Liver (tissue), 3 donors: ENCODE results near the gene ALDH2.
"Not testable (repeated sequence)": the region's sequence is repeated elsewhere in the genome, so short reads cannot be mapped to it uniquely, and the experiment has no call there.

Experiments
- HNF4G ChIP-seq: IDR thresholded peaks from 2 replicates; pipeline ENCODE4 v1.6.1; 2016; ENCODE audit warnings: antibody characterized with exemption
- JUND ChIP-seq, 2 donors: IDR thresholded peaks; 2 replicates each; pipeline ENCODE4 v1.6.1; 2016; ENCODE audit warnings: antibody characterized with exemption in 2 of 2
- RAD21 ChIP-seq, 2 donors: IDR thresholded peaks; 2 replicates each; pipeline ENCODE4 v1.6.1; 2016; ENCODE audit warnings: antibody characterized with exemption in 2 of 2, mild to moderate bottlenecking in 2 of 2
- TAF1 ChIP-seq: conservative IDR thresholded peaks from 2 replicates; pipeline ENCODE4 v1.6.1; 2016; ENCODE audit warnings: antibody characterized with exemption, mild to moderate bottlenecking
- TF ChIP-seq, protein P1 (sequence below): IDR thresholded peaks from 2 replicates; pipeline ENCODE4 v1.6.1; 2016; ENCODE audit warnings: antibody characterized with exemption
- TF ChIP-seq, protein P2 (sequence below): fragments of 150-350 bp; IDR thresholded peaks from 2 replicates; pipeline ENCODE4 v1.5.1; 2017; ENCODE audit warnings: improper control_type of control experiment, low read depth, low read length; ENCODE audit not compliant: missing input control
- TF ChIP-seq, protein P3 (sequence below): IDR thresholded peaks from 2 replicates; pipeline ENCODE4 v1.6.1; 2016; ENCODE audit warnings: antibody characterized with exemption, mild to moderate bottlenecking
- donor health status: healthy.
- donor health status: healthy.

DNA sequence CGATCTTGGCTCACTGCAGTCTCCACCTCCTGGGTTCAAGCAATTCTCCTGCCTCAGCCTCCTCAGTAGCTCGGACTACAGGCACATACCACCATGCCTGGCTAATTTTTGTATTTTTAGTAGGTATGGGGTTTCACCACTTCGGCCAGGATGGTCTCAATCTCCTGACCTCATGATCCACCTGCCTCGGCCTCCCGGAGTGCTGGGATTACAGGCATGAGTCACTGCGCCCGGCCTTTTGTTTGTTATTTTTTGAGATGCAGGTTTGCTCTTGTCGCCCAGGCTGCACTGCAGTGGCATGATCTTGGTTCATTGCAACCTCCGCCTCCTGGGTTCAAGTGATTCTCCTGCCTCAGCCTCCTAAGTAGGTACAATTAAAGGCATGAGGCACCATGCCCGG lies 47.4 kb upstream of the ALDH2 start:
- TF ChIP-seq, protein P1, sequence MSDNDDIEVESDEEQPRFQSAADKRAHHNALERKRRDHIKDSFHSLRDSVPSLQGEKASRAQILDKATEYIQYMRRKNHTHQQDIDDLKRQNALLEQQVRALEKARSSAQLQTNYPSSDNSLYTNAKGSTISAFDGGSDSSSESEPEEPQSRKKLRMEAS: not testable (repeated sequence)
- TF ChIP-seq RAD21 (IDR thresholded peaks at IDR 0.05); HNF4G; TAF1; JUND (IDR thresholded peaks at IDR 0.05): not testable (repeated sequence)
- TF ChIP-seq, protein P2, sequence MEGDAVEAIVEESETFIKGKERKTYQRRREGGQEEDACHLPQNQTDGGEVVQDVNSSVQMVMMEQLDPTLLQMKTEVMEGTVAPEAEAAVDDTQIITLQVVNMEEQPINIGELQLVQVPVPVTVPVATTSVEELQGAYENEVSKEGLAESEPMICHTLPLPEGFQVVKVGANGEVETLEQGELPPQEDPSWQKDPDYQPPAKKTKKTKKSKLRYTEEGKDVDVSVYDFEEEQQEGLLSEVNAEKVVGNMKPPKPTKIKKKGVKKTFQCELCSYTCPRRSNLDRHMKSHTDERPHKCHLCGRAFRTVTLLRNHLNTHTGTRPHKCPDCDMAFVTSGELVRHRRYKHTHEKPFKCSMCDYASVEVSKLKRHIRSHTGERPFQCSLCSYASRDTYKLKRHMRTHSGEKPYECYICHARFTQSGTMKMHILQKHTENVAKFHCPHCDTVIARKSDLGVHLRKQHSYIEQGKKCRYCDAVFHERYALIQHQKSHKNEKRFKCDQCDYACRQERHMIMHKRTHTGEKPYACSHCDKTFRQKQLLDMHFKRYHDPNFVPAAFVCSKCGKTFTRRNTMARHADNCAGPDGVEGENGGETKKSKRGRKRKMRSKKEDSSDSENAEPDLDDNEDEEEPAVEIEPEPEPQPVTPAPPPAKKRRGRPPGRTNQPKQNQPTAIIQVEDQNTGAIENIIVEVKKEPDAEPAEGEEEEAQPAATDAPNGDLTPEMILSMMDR: not testable (repeated sequence)
- TF ChIP-seq, protein P3, sequence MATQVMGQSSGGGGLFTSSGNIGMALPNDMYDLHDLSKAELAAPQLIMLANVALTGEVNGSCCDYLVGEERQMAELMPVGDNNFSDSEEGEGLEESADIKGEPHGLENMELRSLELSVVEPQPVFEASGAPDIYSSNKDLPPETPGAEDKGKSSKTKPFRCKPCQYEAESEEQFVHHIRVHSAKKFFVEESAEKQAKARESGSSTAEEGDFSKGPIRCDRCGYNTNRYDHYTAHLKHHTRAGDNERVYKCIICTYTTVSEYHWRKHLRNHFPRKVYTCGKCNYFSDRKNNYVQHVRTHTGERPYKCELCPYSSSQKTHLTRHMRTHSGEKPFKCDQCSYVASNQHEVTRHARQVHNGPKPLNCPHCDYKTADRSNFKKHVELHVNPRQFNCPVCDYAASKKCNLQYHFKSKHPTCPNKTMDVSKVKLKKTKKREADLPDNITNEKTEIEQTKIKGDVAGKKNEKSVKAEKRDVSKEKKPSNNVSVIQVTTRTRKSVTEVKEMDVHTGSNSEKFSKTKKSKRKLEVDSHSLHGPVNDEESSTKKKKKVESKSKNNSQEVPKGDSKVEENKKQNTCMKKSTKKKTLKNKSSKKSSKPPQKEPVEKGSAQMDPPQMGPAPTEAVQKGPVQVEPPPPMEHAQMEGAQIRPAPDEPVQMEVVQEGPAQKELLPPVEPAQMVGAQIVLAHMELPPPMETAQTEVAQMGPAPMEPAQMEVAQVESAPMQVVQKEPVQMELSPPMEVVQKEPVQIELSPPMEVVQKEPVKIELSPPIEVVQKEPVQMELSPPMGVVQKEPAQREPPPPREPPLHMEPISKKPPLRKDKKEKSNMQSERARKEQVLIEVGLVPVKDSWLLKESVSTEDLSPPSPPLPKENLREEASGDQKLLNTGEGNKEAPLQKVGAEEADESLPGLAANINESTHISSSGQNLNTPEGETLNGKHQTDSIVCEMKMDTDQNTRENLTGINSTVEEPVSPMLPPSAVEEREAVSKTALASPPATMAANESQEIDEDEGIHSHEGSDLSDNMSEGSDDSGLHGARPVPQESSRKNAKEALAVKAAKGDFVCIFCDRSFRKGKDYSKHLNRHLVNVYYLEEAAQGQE: not testable (repeated sequence)
